NCI-H2227 (cell line): ENCODE data around the gene RTEL1.
"Not testable (repeated sequence)": the region's sequence is repeated elsewhere in the genome, so short reads cannot be mapped to it uniquely, and the experiment has no call there.

Experiments used
- DNase-seq: peaks from one replicate; lab custom pipeline; 2025; ENCODE audit not compliant: unreplicated experiment; lab: John Stamatoyannopoulos, UW

The RTEL1 gene

GRCh38 chr20:63657937-63658748 lies at the start of gene RTEL1:
Gene RTEL1 (plus strand): TSS chr20:63658312. CDS start chr20:63659403, 1,091 bp downstream.
- peak; percentile 96 for DNase-seq

- DNase-seq, result no peak
Observed at GRCh38 chr20:63610581-63611435, 47.3 kb upstream of the RTEL1 start.

GRCh38 chr20:63611646-63612045 lies 46.5 kb upstream of the RTEL1 start:
- no peak for DNase-seq

GRCh38 chr20:63612276-63612931 lies 45.7 kb upstream of the RTEL1 start:
- no peak for DNase-seq

GRCh38 chr20:63613863-63614594 lies 44.1 kb upstream of the RTEL1 start:
- not testable (repeated sequence) for DNase-seq

- no peak for DNase-seq
Observed at GRCh38 chr20:63617092-63617875, 40.8 kb upstream of the RTEL1 start.

- no peak for DNase-seq
Observed at GRCh38 chr20:63617876-63618265, 40.2 kb upstream of the RTEL1 start.

GRCh38 chr20:63618291-63618980 lies 39.7 kb upstream of the RTEL1 start:
- DNase-seq, result no peak

GRCh38 chr20:63619086-63619485 lies 39.0 kb upstream of the RTEL1 start:
- no peak for DNase-seq

- DNase-seq, result no peak
Observed at GRCh38 chr20:63619505-63619904, 38.6 kb upstream of the RTEL1 start.

- DNase-seq, result no peak
Observed at GRCh38 chr20:63620991-63621390, 37.1 kb upstream of the RTEL1 start.

- no peak for DNase-seq
Observed at GRCh38 chr20:63622096-63622495, 36.0 kb upstream of the RTEL1 start.

- no peak for DNase-seq
Observed at GRCh38 chr20:63622732-63623131, 35.4 kb upstream of the RTEL1 start.

- DNase-seq, result peak; percentile 35
Observed at GRCh38 chr20:63624486-63624885, 33.6 kb upstream of the RTEL1 start.

- no peak for DNase-seq
Observed at GRCh38 chr20:63625771-63626423, 32.2 kb upstream of the RTEL1 start.

GRCh38 chr20:63626424-63627128 lies 31.5 kb upstream of the RTEL1 start, which contains the start of gene GMEB2:
Gene GMEB2 (minus strand): TSS chr20:63627101. CDS start chr20:63619397, 7,704 bp downstream.
- DNase-seq, result peak; percentile 91

- DNase-seq, result peak; percentile 97
Observed at GRCh38 chr20:63627129-63627750, 30.9 kb upstream of the RTEL1 start.

GRCh38 chr20:63627751-63628245 lies 30.3 kb upstream of the RTEL1 start:
- DNase-seq, result no peak
